ENCODE results near the gene LIN28A.
"Not testable (repeated sequence)": the region's sequence is repeated elsewhere in the genome, so short reads cannot be mapped to it uniquely, and the experiment has no call there.

- TF ChIP-seq GATA2, GATA3 (IDR thresholded peaks at IDR 0.05; ENCODE audit: low read depth, low read length): not testable (repeated sequence)
Measured at GRCh38 chr1:26372611-26373010, 38.0 kb upstream of the LIN28A start, which contains the start of gene ZNF683.
